ENCODE data around the gene BAIAP2L1. TPM values are rescaled to one million over a fixed set of nuclear protein-coding genes. Genes with fewer than 3 reads are reported as not detected.
A peak's percentile ranks its signal among the peaks of the same experiment; 100 is the strongest.

BAIAP2L1 gene
- total RNA-seq, 1 donor = under 0.01 TPM

DNA sequence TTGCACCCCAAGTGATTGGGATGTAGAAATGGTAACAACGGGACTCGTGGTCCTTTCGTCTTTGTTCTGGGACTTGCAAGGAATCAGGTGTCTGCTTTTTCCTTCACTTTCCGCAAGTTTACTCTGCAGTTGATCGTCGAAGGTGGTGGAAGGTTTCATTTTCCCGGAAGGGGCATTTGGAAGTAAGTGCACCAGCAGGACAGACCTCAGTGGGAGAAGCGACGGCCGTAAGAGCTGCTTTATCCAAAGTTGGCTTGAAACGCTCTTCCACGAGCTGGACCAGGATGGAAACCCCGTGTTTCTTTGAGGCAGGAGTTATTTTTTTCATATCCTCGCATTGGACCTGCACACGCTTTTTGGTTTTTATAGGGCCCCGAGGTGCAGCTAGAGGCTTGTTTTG lies 118.2 kb downstream of the BAIAP2L1 start:
- DNase-seq (ENCODE audit: low read depth in 2 of 3, low spot score in 2 of 3) = no peak

DNA sequence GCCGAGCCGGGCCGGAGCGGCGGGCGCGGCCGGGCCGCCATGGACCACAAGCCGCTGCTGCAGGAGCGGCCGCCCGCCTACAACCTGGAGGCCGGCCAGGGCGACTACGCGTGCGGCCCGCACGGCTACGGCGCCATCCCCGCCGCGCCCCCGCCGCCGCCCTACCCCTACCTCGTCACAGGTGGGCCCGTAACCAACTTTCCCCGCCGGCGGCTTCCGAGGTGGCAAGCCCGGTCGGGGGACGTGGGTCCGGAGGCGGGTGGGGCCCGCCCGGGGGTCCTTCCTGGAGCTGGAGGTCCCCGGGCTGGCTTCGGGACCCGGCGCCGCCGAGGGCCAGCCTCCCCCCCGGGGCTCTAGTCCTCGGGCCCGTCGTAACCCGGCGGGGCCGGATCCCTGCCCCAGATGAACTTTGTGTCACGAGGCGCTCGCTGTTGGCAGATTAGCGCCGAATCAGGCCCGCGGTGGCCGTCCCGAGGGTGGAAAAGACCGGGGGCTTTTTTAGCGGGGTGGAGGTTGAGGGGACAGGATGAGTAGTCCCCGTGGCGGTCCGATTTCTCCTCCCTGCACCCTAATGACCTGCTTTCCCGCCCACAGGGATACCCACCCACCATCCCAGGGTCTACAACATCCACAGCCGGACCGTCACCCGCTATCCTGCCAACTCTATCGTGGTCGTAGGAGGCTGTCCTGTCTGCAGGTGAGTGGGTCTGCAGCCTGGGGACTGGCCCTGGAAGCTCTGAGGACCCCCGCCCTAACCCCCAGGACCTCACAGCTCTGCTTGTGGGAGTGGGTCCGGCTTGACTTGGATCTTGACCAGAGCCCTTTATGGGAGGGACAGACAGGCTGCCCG lies 118.9 kb downstream of the BAIAP2L1 start:
- DNase-seq (ENCODE audit: low read depth in 2 of 3, low spot score in 2 of 3) = peak in 2 of 3 donors; percentile 17 to 28

- DNase-seq (ENCODE audit: low read depth in 2 of 3, low spot score in 2 of 3) = peak; percentile 75 to 93 (median 88)
Observed at GRCh38 chr7:98280791-98281756, 119.8 kb downstream of the BAIAP2L1 start, which contains the start of gene BRI3. TSS of gene BRI3 (plus strand) at chr7:98281686. CDS start at chr7:98281796, 110 bp downstream.

GRCh38 chr7:98280296-98280695 lies 120.6 kb downstream of the BAIAP2L1 start:
- no peak for DNase-seq (ENCODE audit: low read depth in 2 of 3, low spot score in 2 of 3)

- DNase-seq (ENCODE audit: low read depth in 2 of 3, low spot score in 2 of 3) = no peak
Observed at GRCh38 chr7:98278936-98279335, 122.0 kb downstream of the BAIAP2L1 start.

DNA sequence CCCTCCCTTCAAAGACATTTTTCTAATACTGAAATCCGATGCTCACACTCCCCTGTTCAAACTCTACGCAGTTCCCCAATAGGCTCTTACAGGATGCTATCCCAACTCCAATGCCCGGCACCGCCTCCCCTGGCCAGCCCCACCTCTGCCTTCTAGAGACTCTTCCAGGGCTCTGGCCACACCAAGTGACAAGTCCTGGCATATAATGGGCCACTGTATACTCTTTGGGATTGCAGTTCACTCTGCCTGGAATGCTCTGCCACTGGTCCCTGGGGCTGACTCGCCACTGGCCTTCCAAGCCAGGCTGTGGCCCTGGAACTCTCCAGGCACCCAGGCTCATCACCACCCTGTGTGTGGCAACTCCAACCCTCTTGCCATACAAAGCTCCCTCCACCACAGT lies 122.5 kb downstream of the BAIAP2L1 start:
- DNase-seq (ENCODE audit: low read depth in 2 of 3, low spot score in 2 of 3) = no peak

DNA sequence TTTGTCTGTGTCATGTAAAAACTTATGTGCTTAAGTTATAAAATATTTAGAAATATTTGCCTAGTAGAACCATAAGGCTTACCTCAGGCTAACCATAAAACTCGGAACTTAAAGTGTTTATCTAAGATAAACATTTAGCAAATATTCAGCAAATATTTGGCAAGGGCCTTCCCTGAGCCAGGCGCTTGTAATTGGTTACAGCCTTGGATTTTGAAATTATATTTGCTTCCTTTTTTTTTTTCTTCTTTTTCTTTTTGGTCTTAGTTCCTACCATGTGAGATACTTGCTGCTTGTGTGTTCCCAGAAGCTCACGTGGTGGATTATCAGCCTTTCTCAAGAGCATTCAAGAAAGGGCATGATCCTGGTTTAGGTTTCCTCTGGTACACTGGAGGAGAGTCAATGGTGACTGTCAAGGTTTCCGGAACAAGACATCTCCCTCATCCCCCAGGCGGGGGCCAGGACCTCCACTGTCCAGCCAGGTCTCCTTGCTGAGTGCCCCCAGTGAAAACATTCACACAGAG lies 124.6 kb downstream of the BAIAP2L1 start:
- no peak for DNase-seq (ENCODE audit: low read depth in 2 of 3, low spot score in 2 of 3)

GRCh38 chr7:98267303-98267702 lies 133.6 kb downstream of the BAIAP2L1 start:
- DNase-seq (ENCODE audit: low read depth in 2 of 3, low spot score in 2 of 3) = no peak

GRCh38 chr7:98266840-98267239 lies 134.1 kb downstream of the BAIAP2L1 start:
- peak in 1 of 3 donors; percentile 30 for DNase-seq (ENCODE audit: low read depth in 2 of 3, low spot score in 2 of 3)

GRCh38 chr7:98265841-98266271 lies 135.0 kb downstream of the BAIAP2L1 start:
- DNase-seq (ENCODE audit: low read depth in 2 of 3, low spot score in 2 of 3) = no peak

- DNase-seq (ENCODE audit: low read depth in 2 of 3, low spot score in 2 of 3) = no peak
Observed at GRCh38 chr7:98257701-98258100, 143.2 kb downstream of the BAIAP2L1 start.

DNA sequence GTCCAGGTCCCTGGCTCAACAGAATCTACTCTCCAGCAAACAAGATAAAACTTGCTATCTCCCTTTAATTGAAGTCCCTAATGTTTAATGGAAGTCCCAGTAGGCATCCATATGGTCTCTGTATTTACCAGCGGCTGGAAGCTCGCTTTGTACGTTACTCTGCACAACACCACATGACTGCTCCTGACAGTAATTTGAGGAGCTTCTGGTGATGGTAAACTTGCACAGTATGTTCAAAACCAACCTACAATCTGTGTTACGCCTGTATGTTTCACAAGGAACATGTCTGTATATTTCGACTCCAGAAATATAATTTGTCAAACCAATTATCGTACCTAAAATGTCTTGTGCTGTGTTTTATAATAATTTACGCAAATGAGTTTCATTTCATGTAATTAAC lies 144.5 kb downstream of the BAIAP2L1 start:
- DNase-seq (ENCODE audit: low read depth in 2 of 3, low spot score in 2 of 3) = no peak

DNA sequence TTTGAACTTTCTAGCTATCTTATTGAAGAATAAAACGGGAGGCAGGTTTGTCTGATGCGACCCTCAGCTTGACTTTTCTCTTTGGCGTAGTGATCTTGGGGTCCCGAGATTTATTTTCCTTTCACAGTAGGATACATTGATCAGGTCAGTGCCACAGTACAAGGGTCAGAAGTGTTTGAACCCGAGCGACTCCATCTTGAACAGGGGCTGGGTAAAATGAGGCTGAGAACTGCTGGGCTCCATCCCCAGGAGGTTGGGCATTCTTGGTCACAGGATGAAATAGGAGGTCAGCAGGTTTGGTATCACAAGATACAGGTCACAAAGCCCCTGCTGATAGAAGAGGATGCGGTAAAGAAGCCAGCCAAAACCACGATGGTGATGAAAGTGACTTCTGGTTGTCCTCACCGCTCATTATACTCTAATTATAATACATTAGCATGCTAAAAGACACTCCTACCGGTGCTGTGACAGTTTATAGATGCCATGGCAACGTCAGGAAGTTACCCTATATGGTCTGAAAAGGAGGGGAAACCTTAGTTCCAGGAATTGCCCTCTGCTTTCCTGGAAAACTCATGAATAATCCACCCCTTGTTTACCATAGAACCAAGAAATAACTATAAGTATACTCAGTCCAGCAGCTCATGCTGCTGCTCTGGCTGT lies 145.8 kb downstream of the BAIAP2L1 start:
- peak in 1 of 3 donors; percentile 10 for DNase-seq (ENCODE audit: low read depth in 2 of 3, low spot score in 2 of 3)

GRCh38 chr7:98254516-98254915 lies 146.4 kb downstream of the BAIAP2L1 start:
- no peak for DNase-seq (ENCODE audit: low read depth in 2 of 3, low spot score in 2 of 3)

DNA sequence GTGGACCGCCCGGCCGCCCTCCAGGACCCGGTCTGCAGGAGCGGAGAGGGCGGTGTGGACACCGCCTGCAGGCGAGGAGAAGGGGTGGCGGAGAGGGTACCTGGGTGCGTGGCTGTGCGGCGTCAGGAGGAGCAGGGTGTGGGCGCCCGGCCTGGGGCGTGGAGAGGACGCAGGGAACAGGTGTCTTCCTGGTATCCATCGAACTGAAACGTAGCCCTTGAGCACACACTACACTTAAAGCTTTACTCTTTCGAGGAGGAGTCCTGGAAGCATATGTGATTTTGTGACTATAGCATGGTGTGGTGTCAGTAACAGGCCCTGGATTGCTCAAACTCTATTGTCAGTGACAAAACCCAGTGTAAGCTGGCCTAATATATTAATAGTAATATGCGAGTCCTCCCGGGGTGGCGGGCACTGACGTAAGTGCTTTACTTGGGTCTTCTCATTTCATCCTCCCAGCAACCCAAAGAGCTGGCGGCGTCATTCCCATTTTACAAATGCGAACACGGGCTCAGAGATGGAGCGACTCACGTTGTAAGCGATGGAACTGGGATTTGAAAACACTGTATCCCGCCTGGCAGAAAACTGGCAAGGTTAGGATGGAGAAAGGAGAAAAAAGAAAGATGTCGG lies 148.3 kb downstream of the BAIAP2L1 start:
- DNase-seq (ENCODE audit: low read depth in 2 of 3, low spot score in 2 of 3) = no peak

- DNase-seq (ENCODE audit: low read depth in 2 of 3, low spot score in 2 of 3) = peak; percentile 71 to 85 (median 76)
Observed at GRCh38 chr7:98251601-98252424, 149.1 kb downstream of the BAIAP2L1 start, which contains the start of gene TECPR1. TSS of gene TECPR1 (minus strand) at chr7:98252232. CDS start at chr7:98246146, 6,086 bp downstream.

DNA sequence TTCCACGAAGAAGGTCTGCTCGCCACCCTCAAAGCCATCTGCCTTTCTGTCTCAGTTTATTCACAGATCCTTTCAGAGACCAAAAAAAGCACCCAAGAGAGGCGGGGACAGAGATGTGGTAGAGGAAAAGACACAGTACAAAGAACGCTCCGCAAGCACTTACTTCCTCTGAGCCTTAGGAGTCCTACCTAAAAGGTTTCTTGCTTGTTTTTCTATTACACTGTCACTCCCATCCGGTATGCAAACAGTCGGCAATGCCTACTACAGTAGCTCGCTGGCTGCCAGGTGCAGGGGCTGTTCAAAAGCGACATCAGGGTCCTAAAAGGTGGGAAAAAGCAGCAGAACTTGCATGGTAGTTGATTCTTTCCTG lies 149.7 kb downstream of the BAIAP2L1 start:
- peak in 2 of 3 donors; percentile 28 to 33 for DNase-seq (ENCODE audit: low read depth in 2 of 3, low spot score in 2 of 3)

- peak in 1 of 3 donors; percentile 23 for DNase-seq (ENCODE audit: low read depth in 2 of 3, low spot score in 2 of 3)
Observed at GRCh38 chr7:98250789-98251188, 150.1 kb downstream of the BAIAP2L1 start.

GRCh38 chr7:98249106-98249505 lies 151.8 kb downstream of the BAIAP2L1 start:
- DNase-seq (ENCODE audit: low read depth in 2 of 3, low spot score in 2 of 3) = no peak
